Lung (tissue), 12 donors: ENCODE results near the gene PTPRU. TPM values are rescaled to one million over a fixed set of nuclear protein-coding genes. Genes with fewer than 3 reads are reported as not detected.

Experiments used
- ATAC-seq: fragments of 200-7000 bp; cut with Tn5 transposase; one replicate; pipeline ENCODE4 v1.9.1; 2020; ENCODE audit warnings: moderate number of reproducible peaks; ENCODE audit not compliant: insufficient read depth, low FRiP score
- DNase-seq, 3 donors: peaks; one replicate each; pipeline ENCODE4 v3.0.0-alpha.2; 2013 to 2017
- H3K27ac ChIP-seq, 2 donors: one replicate each; pipeline ENCODE4 v1.5.1; 2013; ENCODE audit warnings: mild to moderate bottlenecking in 2 of 2, moderate library complexity in 2 of 2, control low read depth in 1 of 2, inconsistent platforms in 1 of 2, low read depth in 1 of 2, low read length in 1 of 2
- H3K27me3 ChIP-seq, 3 donors: one replicate each; pipeline ENCODE4 v1.5.1; 2013; ENCODE audit warnings: low read length in 2 of 3; ENCODE audit not compliant: control insufficient read depth in 3 of 3, insufficient read depth in 3 of 3
- H3K36me3 ChIP-seq, 4 donors: one replicate each; pipeline ENCODE4 v1.5.1; 2013; ENCODE audit warnings: low read length in 4 of 4, mild to moderate bottlenecking in 1 of 4, moderate library complexity in 1 of 4; ENCODE audit not compliant: control insufficient read depth in 4 of 4, insufficient read depth in 4 of 4
- H3K4me1 ChIP-seq, 5 donors: one replicate each; pipeline ENCODE4 v1.5.1; 2013; ENCODE audit warnings: low read length in 5 of 5, mild to moderate bottlenecking in 2 of 5, moderate library complexity in 1 of 5; ENCODE audit not compliant: control insufficient read depth in 5 of 5, insufficient read depth in 5 of 5
- H3K4me3 ChIP-seq: one replicate; pipeline ENCODE4 v1.5.1; 2013; ENCODE audit warnings: mild to moderate bottlenecking, control low read depth, moderate library complexity
- H3K9ac ChIP-seq, 2 donors: one replicate each; pipeline ENCODE4 v1.5.1; 2013; ENCODE audit warnings: low read length in 2 of 2, control low read depth in 1 of 2; ENCODE audit not compliant: insufficient read depth in 1 of 2
- H3K9me3 ChIP-seq, 4 donors: one replicate each; pipeline ENCODE4 v1.5.1; 2013; ENCODE audit warnings: low read length in 3 of 4, mild to moderate bottlenecking in 1 of 4, moderate library complexity in 1 of 4; ENCODE audit not compliant: control insufficient read depth in 4 of 4, insufficient read depth in 3 of 4
- WGBS, 2 donors: extraction: QIAGEN DNeasy Blood & Tissue Kit; methylation state at CpG; one replicate each; pipeline ENCODE4 v1.1.7; 2013; 5-methylcytosine and 5-hydroxymethylcytosine counted together
- polyA plus RNA-seq, 2 donors: library from polyadenylated mRNA; stranded (reverse); fragments of 200-250 nt; gene quantifications; one replicate each; pipeline ENCODE4 v1.2.1, GENCODE V29; 2013
- total RNA-seq, 2 donors: library from RNA; depleted of rRNA in 1 of 2; stranded (reverse); fragments of >200 nt in 1 of 2; gene quantifications; one replicate each; pipeline ENCODE4 v1.2.1, GENCODE V29; 2014 to 2021
- TF ChIP-seq, protein P1 (sequence below): IDR thresholded peaks from 2 replicates; pipeline ENCODE4 v1.5.1; 2012; ENCODE audit warnings: mild to moderate bottlenecking; ENCODE audit errors: control extremely low read depth, extremely low read depth
- donor health status: control.
- donor health status: control.
- donor health status: Bipolar disorder and iron deficiency.
- donor health status: healthy.
- donor health status: DM: yes; HTN: yes; CAD: no.

PTPRU gene
- total and polyA plus RNA-seq, 4 donors = 22.6 to 55.3 (median 32.9) TPM

DNA sequence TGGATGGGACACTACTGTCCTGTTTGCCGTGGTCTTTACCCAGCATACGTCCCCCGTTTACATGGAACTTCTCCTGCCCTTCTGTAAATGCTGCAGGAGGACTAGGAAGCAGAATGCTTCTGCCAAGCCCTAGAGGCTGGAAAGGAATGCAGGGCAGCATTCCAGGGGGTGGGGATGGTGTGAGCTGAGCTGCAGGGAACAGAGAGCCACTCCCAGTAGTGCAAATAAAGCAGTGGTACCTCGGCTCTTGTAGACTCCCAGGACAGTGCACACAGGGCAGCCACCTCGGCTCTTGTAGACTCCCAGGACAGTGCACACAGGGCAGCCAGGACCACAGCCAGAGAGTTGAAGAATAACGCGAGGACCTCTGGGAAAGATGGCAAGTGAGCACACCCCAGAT lies 35.4 kb downstream of the PTPRU start:
- Histone ChIP-seq H3K27ac (peak overlapping the region in 1 of 2 donors; percentile 75), H3K27me3 (no peaks in the 10 kb centered on the region), H3K36me3 (peaks cover 0 to 3% (median under 1%) of the 10 kb centered on the region in 4 donors), H3K9ac (no peak overlapping the region), H3K9me3 (no peaks in the 10 kb centered on the region), H3K4me1 (peaks cover 0 to 28% (median 6%) of the 10 kb centered on the region in 5 donors), H3K4me3 (no peak overlapping the region)
- 19 to 35% methylated on average over 7 of the region's 7 CpGs for WGBS, 2 donors
- ATAC-seq (peak; percentile 93), DNase-seq (peak; percentile 87 to 88 (median 88))
- TF ChIP-seq, protein P1, sequence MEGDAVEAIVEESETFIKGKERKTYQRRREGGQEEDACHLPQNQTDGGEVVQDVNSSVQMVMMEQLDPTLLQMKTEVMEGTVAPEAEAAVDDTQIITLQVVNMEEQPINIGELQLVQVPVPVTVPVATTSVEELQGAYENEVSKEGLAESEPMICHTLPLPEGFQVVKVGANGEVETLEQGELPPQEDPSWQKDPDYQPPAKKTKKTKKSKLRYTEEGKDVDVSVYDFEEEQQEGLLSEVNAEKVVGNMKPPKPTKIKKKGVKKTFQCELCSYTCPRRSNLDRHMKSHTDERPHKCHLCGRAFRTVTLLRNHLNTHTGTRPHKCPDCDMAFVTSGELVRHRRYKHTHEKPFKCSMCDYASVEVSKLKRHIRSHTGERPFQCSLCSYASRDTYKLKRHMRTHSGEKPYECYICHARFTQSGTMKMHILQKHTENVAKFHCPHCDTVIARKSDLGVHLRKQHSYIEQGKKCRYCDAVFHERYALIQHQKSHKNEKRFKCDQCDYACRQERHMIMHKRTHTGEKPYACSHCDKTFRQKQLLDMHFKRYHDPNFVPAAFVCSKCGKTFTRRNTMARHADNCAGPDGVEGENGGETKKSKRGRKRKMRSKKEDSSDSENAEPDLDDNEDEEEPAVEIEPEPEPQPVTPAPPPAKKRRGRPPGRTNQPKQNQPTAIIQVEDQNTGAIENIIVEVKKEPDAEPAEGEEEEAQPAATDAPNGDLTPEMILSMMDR = no peak

DNA sequence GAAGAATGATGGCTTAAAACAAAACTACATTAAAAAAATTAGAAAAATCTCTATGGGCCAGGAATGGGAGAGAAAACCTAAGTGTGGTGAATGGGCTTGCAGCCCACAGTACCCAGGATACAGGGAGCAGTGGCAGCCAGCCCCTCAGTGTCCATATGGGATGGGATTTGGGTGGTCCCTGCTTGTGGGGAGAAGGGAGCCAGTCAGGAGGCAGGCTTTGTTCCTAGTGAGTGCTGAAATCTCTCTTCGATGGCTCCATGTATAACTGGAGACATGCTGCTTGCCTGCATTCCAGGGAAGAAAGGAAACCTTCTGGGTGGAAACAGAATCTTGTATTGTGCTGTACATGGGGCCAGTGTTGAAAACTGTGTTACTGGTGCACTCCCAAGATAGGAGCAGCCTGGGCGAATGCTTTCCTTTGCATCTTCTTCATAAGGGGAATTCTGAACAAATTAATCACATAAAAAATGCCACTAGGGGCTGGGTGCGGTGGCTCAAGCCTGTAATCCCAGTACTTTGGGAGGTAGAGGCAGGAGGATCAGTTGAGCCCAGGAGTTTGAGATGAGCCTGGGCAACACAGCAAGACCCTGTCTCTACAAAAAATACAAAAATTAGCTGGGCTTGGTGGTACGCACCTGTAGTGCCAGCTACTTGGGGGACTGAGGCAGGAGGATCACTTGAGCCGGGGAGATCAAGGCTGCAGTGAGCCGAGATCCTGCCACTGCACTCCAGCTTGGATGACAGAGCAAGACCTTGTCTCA lies 36.0 kb downstream of the PTPRU start:
- no peak for ATAC-seq
- Histone ChIP-seq H3K27ac (peak overlapping the region in 1 of 2 donors; percentile 64), H3K27me3 (no peaks in the 10 kb centered on the region), H3K9ac (no peak overlapping the region), H3K9me3 (no peaks in the 10 kb centered on the region), H3K36me3 (peaks cover 0 to 3% (median under 1%) of the 10 kb centered on the region in 4 donors), H3K4me3 (no peak overlapping the region), H3K4me1 (peaks cover 0 to 28% (median 6%) of the 10 kb centered on the region in 5 donors)
- TF ChIP-seq, protein P1 = no peak
- WGBS, 2 donors = 78 to 83% methylated on average over 6 of the region's 6 CpGs
- DNase-seq = peak in 1 of 3 donors; percentile 33

DNA sequence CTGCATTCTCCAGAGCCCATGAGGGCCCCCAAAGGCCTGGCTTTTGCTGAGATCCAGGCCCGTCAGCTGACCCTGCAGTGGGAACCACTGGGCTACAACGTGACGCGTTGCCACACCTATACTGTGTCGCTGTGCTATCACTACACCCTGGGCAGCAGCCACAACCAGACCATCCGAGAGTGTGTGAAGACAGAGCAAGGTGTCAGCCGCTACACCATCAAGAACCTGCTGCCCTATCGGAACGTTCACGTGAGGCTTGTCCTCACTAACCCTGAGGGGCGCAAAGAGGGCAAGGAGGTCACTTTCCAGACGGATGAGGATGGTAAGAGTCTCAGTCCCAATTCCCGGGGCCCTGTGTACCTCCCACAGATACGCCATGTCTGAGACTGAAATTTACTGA lies 39.1 kb downstream of the PTPRU start:
- ATAC-seq (no peak), DNase-seq (no peak)
- Histone ChIP-seq H3K4me1 (peaks cover 0 to 20% (median 5%) of the 10 kb centered on the region in 5 donors), H3K27me3 (no peaks in the 10 kb centered on the region), H3K9me3 (no peaks in the 10 kb centered on the region), H3K4me3 (no peak overlapping the region), H3K36me3 (peaks cover 0 to 8% (median under 1%) of the 10 kb centered on the region in 4 donors), H3K9ac (no peak overlapping the region), H3K27ac (no peak overlapping the region)
- 92 to 94% methylated on average over 14 of the region's 14 CpGs for WGBS, 2 donors
- TF ChIP-seq, protein P1 = no peak
